Mesenchymal stem cell (in vitro differentiated cells and primary cell): ENCODE measurements around the gene RPL28.

Experiments used
- DNase-seq: peaks from one replicate; pipeline ENCODE4 v3.0.0-alpha.2; 2013
- H2AFZ ChIP-seq: one replicate; pipeline ENCODE4 v1.6.1; 2013; ENCODE audit warnings: low read depth, mild to moderate bottlenecking, control low read depth, inconsistent platforms, low read length, moderate library complexity
- H2AK5ac ChIP-seq: 2 replicates; pipeline ENCODE4 v1.6.1; 2013; ENCODE audit warnings: low read length, moderate library complexity, mild to moderate bottlenecking, inconsistent platforms; ENCODE audit not compliant: severe bottlenecking
- H2BK120ac ChIP-seq: one replicate; pipeline ENCODE4 v1.6.1; 2013; ENCODE audit warnings: low read depth, mild to moderate bottlenecking, inconsistent platforms, low read length, moderate library complexity
- H2BK12ac ChIP-seq, 2 experiments: one replicate each; pipeline ENCODE4 v1.6.1; 2013; ENCODE audit warnings: inconsistent platforms in 2 of 2, low read length in 2 of 2, mild to moderate bottlenecking in 2 of 2, moderate library complexity in 2 of 2, control low read depth in 1 of 2
- H2BK15ac ChIP-seq: one replicate; pipeline ENCODE4 v1.6.1; 2013; ENCODE audit warnings: mild to moderate bottlenecking, low read depth, inconsistent platforms; ENCODE audit not compliant: poor library complexity, severe bottlenecking
- H2BK5ac ChIP-seq: 2 replicates; pipeline ENCODE4 v1.6.1; 2013; ENCODE audit warnings: low read depth, mild to moderate bottlenecking, low read length, control low read depth, inconsistent platforms; ENCODE audit not compliant: poor library complexity, severe bottlenecking
- H3K14ac ChIP-seq, 2 experiments: one replicate each; pipeline ENCODE4 v1.6.1; 2013; ENCODE audit warnings: inconsistent platforms in 2 of 2, low read length in 2 of 2, control low read depth in 1 of 2, mild to moderate bottlenecking in 1 of 2, moderate library complexity in 1 of 2
- H3K18ac ChIP-seq, 2 experiments: one replicate each; pipeline ENCODE4 v1.6.1; 2013; ENCODE audit warnings: inconsistent platforms in 2 of 2, low read length in 2 of 2, control low read depth in 1 of 2, low read depth in 1 of 2, mild to moderate bottlenecking in 1 of 2
- H3K23ac ChIP-seq, 2 experiments: one replicate each; pipeline ENCODE4 v1.6.1; 2013; ENCODE audit warnings: inconsistent platforms in 2 of 2, low read length in 2 of 2, mild to moderate bottlenecking in 2 of 2, moderate library complexity in 2 of 2, control low read depth in 1 of 2
- H3K27ac ChIP-seq: 2 replicates; pipeline ENCODE4 v1.5.1; 2013; ENCODE audit warnings: mild to moderate bottlenecking, moderate library complexity, low read length, control low read depth, inconsistent platforms; ENCODE audit not compliant: poor library complexity, severe bottlenecking
- H3K27me3 ChIP-seq, 2 experiments: 2 replicates each; pipeline versions ENCODE4 v1.6.1 to v1.7.0; 2013; ENCODE audit warnings: low read length in 2 of 2, mild to moderate bottlenecking in 2 of 2, moderate library complexity in 2 of 2, control low read depth in 1 of 2, inconsistent platforms in 1 of 2; ENCODE audit not compliant: control insufficient read depth in 1 of 2, insufficient read depth in 1 of 2
- H3K36me3 ChIP-seq, 2 experiments: 2 replicates each; pipeline versions ENCODE4 v1.6.1 to v1.7.0; 2013; ENCODE audit warnings: low read length in 2 of 2, control low read depth in 1 of 2, inconsistent platforms in 1 of 2, low read depth in 1 of 2, mild to moderate bottlenecking in 1 of 2; ENCODE audit not compliant: insufficient read depth in 2 of 2, control insufficient read depth in 1 of 2
- H3K4ac ChIP-seq, 2 experiments: one replicate each; pipeline ENCODE4 v1.6.1; 2013; ENCODE audit warnings: inconsistent platforms in 2 of 2, low read length in 2 of 2, mild to moderate bottlenecking in 2 of 2, moderate library complexity in 2 of 2, control low read depth in 1 of 2, low read depth in 1 of 2
- H3K4me1 ChIP-seq: 2 replicates; pipeline ENCODE4 v1.6.1; 2013; ENCODE audit warnings: low read depth, low read length, control low read depth; ENCODE audit not compliant: control insufficient read depth, insufficient read depth
- H3K4me2 ChIP-seq: 2 replicates; pipeline ENCODE4 v1.6.1; 2013; ENCODE audit warnings: low read length, mild to moderate bottlenecking, inconsistent platforms; ENCODE audit not compliant: poor library complexity, severe bottlenecking
- H3K4me3 ChIP-seq, 2 experiments: 2 replicates each; pipeline versions ENCODE4 v1.5.1 to v1.7.0; 2013; ENCODE audit warnings: low read length in 2 of 2, mild to moderate bottlenecking in 2 of 2, control low read depth in 1 of 2, low read depth in 1 of 2; ENCODE audit not compliant: insufficient read depth in 1 of 2
- H3K79me1 ChIP-seq: replicated peaks from 2 replicates; pipeline ENCODE4 v1.6.1; 2013; ENCODE audit warnings: mild to moderate bottlenecking, control low read depth, low read length, inconsistent platforms; ENCODE audit not compliant: poor library complexity, severe bottlenecking
- H3K9ac ChIP-seq: 2 replicates; pipeline ENCODE4 v1.7.0; 2013; ENCODE audit warnings: mild to moderate bottlenecking, low read length, moderate library complexity
- H3K9me3 ChIP-seq: 2 replicates; pipeline ENCODE4 v1.7.0; 2013; ENCODE audit warnings: mild to moderate bottlenecking, low read length; ENCODE audit not compliant: control insufficient read depth
- H4K8ac ChIP-seq: one replicate; pipeline ENCODE4 v1.6.1; 2013; ENCODE audit warnings: inconsistent platforms, mild to moderate bottlenecking, low read length, moderate library complexity
- H4K91ac ChIP-seq: one replicate; pipeline ENCODE4 v1.6.1; 2013; ENCODE audit warnings: mild to moderate bottlenecking, low read length, inconsistent platforms
- WGBS: methylation state at CpG from one replicate; pipeline ENCODE4 v1.1.7; 2013; ENCODE audit warnings: mixed read lengths; 5-methylcytosine and 5-hydroxymethylcytosine counted together

The RPL28 gene

DNA sequence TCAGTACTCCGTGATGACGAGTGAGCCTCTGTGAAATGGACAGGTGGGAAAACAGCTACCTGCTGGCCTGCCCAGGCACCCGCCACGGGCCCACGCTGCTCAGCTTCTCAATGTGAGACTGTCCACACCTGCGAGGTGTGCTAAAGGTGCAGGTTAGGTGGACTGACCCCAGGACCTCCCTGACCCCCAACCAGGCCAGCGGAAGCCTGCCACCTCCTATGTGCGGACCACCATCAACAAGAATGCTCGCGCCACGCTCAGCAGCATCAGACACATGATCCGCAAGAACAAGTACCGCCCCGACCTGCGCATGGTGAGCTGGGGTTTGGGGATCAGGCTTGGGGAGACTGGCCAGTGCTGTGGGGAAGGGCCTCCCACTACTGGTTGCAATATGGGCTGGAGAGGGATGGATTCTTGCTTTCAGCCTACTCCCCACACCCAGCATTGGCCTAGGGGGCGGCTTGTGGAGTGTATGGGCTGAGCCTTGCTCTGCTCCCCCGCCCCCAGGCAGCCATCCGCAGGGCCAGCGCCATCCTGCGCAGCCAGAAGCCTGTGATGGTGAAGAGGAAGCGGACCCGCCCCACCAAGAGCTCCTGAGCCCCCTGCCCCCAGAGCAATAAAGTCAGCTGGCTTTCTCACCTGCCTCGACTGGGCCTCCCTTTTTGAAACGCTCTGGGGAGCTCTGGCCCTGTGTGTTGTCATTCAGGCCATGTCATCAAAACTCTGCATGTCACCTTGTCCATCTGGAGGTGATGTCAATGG is 2.2 kb downstream of the RPL28 start:
- Histone ChIP-seq H3K36me3 (peaks cover 46 to 56% of the 10 kb centered on the region in 2 experiments), H3K4me2 (peak overlapping the region; percentile 49), H3K4me1 (peaks cover 64% of the 10 kb centered on the region), H2AFZ (no peak overlapping the region), H3K14ac (no peak overlapping the region), H3K9ac (peak overlapping the region; percentile 98), H2BK120ac (no peak overlapping the region), H3K27ac (no peak overlapping the region), H3K27me3 (no peaks in the 10 kb centered on the region), H3K23ac (no peak overlapping the region), H4K8ac (no peak overlapping the region), H3K18ac (no peak overlapping the region), H2BK12ac (no peak overlapping the region), H3K79me1 (peaks cover 9% of the 10 kb centered on the region), H3K4ac (no peak overlapping the region), H3K9me3 (no peaks in the 10 kb centered on the region), H2BK5ac (no peak overlapping the region), H3K4me3 (peak overlapping the region; percentile 24 to 98), H2BK15ac (no peak overlapping the region), H4K91ac (no peak overlapping the region), H2AK5ac (no peak overlapping the region)
- 94% methylated on average over 24 of the region's 24 CpGs for WGBS
- DNase-seq, result no peak

DNA sequence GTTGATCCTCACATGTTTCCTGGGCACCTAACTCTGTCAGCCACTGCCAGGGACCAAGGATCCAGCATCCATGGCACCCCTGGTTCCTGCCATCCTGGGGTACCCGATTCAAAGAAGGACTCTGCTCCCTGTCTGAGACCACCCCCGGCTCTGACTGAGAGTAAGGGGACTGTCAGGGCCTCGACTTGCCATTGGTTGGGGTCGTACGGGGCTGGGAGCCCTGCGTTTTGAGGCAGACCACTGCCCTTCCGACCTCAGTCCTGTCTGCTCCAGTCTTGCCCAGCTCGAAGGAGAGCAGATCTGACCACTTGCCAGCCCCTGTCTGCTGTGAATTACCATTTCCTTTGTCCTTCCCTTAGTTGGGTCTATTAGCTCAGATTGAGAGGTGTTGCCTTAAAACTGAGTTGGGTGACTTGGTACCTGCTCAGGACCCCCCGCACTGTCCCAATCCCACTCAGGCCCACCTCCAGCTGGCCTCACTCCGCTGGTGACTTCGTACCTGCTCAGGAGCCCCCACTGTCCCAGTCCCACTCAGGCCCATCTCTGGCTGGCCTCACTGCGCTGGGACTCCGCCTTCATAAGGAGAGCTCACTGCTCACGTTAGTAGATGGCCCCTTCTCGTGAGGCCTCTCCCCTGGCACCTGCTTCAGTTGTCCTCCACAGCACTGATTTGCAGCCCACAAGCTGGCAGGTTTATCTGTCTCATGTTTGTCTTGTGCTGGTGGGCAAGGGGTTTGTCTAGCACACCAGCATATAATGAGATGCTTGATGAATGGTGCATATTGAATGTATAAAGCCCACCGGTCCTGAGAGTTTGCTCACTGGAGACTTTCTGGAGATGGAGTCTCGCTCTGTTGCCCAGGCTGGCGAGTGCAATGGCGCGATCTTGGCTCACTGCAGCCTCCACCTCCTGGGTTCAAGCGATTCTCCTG is 3.9 kb downstream of the RPL28 start:
- WGBS, result 91% methylated on average over 19 of the region's 21 CpGs

DNA sequence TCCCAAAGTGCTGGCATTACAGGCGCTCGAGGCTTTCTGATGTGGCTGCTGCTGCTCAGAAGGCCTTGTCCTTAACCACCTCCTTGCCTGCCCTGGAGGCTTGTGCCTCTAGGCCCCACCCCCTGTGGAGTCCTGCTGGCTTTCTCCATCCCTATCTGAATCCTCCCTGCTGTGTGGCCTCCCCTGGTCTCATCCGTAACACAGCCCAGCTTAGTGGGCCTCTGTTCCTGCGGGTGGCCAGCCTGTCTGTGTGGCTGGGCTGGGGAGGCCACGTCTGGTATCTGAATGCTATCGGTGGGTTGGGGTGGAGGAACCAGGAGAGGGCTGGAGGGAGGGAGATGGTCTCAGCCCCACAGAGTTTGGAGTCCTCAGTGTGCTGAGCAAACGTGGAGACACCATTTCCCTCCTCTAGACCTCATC is 4.7 kb downstream of the RPL28 start:
- Histone ChIP-seq H3K18ac (peak overlapping the region in 1 of 2 experiments; percentile 23), H4K8ac (no peak overlapping the region), H2AFZ (no peak overlapping the region), H3K4me3 (no peak overlapping the region), H3K9me3 (no peaks in the 10 kb centered on the region), H3K14ac (no peak overlapping the region), H3K9ac (peak overlapping the region; percentile 24), H3K4ac (no peak overlapping the region), H3K27me3 (no peaks in the 10 kb centered on the region), H2AK5ac (no peak overlapping the region), H2BK12ac (peak overlapping the region in 1 of 2 experiments; percentile 34), H2BK15ac (no peak overlapping the region), H3K27ac (peak overlapping the region; percentile 38), H4K91ac (no peak overlapping the region), H2BK5ac (no peak overlapping the region), H3K4me2 (no peak overlapping the region), H3K36me3 (peaks cover 46 to 56% of the 10 kb centered on the region in 2 experiments), H3K23ac (peak overlapping the region in 1 of 2 experiments; percentile 23), H2BK120ac (no peak overlapping the region), H3K79me1 (peaks cover 5% of the 10 kb centered on the region), H3K4me1 (peaks cover 53% of the 10 kb centered on the region)
- WGBS, result 70% methylated on average over 4 of the region's 7 CpGs
- no peak for DNase-seq

More for the DNA sequence above, 3.9 kb downstream of the RPL28 start:
- Histone ChIP-seq H2BK5ac (no peak overlapping the region), H4K8ac (peak overlapping the region; percentile 46), H3K18ac (no peak overlapping the region), H3K36me3 (peaks cover 46 to 56% of the 10 kb centered on the region in 2 experiments), H3K27me3 (no peaks in the 10 kb centered on the region), H3K9ac (peak overlapping the region; percentile 98), H3K9me3 (no peaks in the 10 kb centered on the region), H2BK15ac (no peak overlapping the region), H2BK12ac (no peak overlapping the region), H3K4ac (no peak overlapping the region), H3K4me1 (peaks cover 57% of the 10 kb centered on the region), H3K14ac (no peak overlapping the region), H3K4me3 (no peak overlapping the region), H3K4me2 (peak overlapping the region; percentile 1), H3K23ac (no peak overlapping the region), H3K79me1 (peaks cover 5% of the 10 kb centered on the region), H4K91ac (no peak overlapping the region), H2BK120ac (no peak overlapping the region), H3K27ac (no peak overlapping the region), H2AFZ (no peak overlapping the region), H2AK5ac (no peak overlapping the region)
- DNase-seq, result no peak

DNA sequence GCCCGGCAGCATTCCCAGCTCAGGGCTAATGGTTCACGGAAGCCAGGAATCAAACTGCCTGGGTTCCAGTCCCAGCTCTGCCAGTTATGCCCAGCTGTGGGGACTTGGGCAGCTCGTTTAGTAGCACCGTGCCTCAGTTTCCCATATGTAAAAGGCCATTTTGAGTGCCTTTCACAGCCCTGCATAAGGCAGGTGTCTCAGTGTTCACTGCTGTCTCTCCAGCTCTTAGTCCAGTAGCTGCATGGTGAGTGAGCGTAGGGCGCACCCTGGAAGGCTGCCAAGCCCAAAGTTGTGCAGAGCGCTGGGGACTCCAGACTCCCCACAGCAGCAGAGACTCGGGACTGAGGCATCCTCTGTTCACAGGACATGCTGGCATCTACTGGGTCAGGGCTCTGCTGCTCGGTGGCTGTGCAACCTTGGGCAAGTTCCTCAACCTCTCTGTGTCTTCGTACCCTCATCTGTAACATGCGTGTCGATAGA is 5.5 kb downstream of the RPL28 start:
- Histone ChIP-seq H3K23ac (no peak overlapping the region), H2AK5ac (no peak overlapping the region), H3K4me2 (no peak overlapping the region), H3K79me1 (peaks cover 5% of the 10 kb centered on the region), H3K9me3 (no peaks in the 10 kb centered on the region), H3K4me1 (peaks cover 53% of the 10 kb centered on the region), H3K27ac (no peak overlapping the region), H2BK12ac (no peak overlapping the region), H3K14ac (no peak overlapping the region), H4K8ac (peak overlapping the region; percentile 5), H2BK5ac (no peak overlapping the region), H4K91ac (no peak overlapping the region), H3K18ac (no peak overlapping the region), H3K9ac (peak overlapping the region; percentile 24), H2AFZ (no peak overlapping the region), H2BK15ac (no peak overlapping the region), H3K36me3 (peaks cover 46 to 56% of the 10 kb centered on the region in 2 experiments), H3K4me3 (no peak overlapping the region), H2BK120ac (no peak overlapping the region), H3K27me3 (no peaks in the 10 kb centered on the region), H3K4ac (no peak overlapping the region)
- DNase-seq, result no peak
- WGBS, result 92% methylated on average over 11 of the region's 12 CpGs
